OCI-LY3 (cell line): ENCODE data around the gene AHR.

Experiments used
- H2AFZ ChIP-seq: fragments of 200-600, 300-600 bp; shearing (Covaris generic); 2 replicates; pipeline ENCODE4 v1.6.0; 2014; ENCODE audit warnings: antibody characterized with exemption, low read depth, low read length
- H3K27ac ChIP-seq: fragments of 200-600, 300-600 bp; sonication (generic); 2 replicates; pipeline ENCODE4 v1.5.1; 2014; ENCODE audit warnings: mild to moderate bottlenecking, low read length, moderate library complexity, mixed read lengths
- H3K27me3 ChIP-seq: fragments of 200-600, 300-600 bp; sonication (generic); 2 replicates; pipeline ENCODE4 v1.6.1; 2014; ENCODE audit warnings: low read depth, low read length, mixed read lengths
- H3K36me3 ChIP-seq: fragments of 200-600, 300-600 bp; sonication (generic); replicated peaks from 2 replicates; pipeline ENCODE3; 2014; ENCODE audit warnings: low read depth, low read length, mixed read lengths
- H3K4me1 ChIP-seq: fragments of 300-600, 200-600 bp; sonication (generic); 2 replicates; pipeline ENCODE4 v1.6.1; 2014; ENCODE audit warnings: low read length, mixed read lengths
- H3K4me2 ChIP-seq: fragments of 200-600, 300-600 bp; sonication (generic); 2 replicates; pipeline ENCODE4 v1.6.1; 2014; ENCODE audit warnings: low read length, mixed read lengths
- H3K4me3 ChIP-seq: fragments of 300-600, 200-600 bp; sonication (generic); 2 replicates; pipeline ENCODE4 v1.5.1; 2014; ENCODE audit warnings: antibody characterized with exemption, mild to moderate bottlenecking, low read length, moderate library complexity
- H3K79me2 ChIP-seq: fragments of 300-600, 200-600 bp; shearing (Covaris generic); 2 replicates; pipeline ENCODE4 v1.6.1; 2014; ENCODE audit warnings: mild to moderate bottlenecking, low read length, mixed read lengths
- H3K9ac ChIP-seq: fragments of 300-600, 200-600 bp; shearing (Covaris generic); 2 replicates; pipeline ENCODE4 v1.6.0; 2014; ENCODE audit warnings: mild to moderate bottlenecking, low read length, moderate library complexity
- H3K9me3 ChIP-seq: fragments of 200-600, 300-600 bp; shearing (Covaris generic); 2 replicates; pipeline ENCODE4 v1.6.1; 2014; ENCODE audit warnings: low read length, mixed read lengths; ENCODE audit not compliant: insufficient read depth
- H4K20me1 ChIP-seq: fragments of 200-600, 300-600 bp; sonication (generic); 2 replicates; pipeline ENCODE4 v1.6.1; 2016; ENCODE audit warnings: low read length, mixed read lengths; ENCODE audit not compliant: insufficient read depth
- CTCF ChIP-seq: fragments of 200-600, 300-600 bp; sonication (generic); IDR thresholded peaks from 2 replicates; pipeline ENCODE4 v1.5.1; 2014; ENCODE audit warnings: antibody characterized with exemption, low read length, low read depth
- EZH2phosphoT487 ChIP-seq: fragments of 200-600 bp; shearing (Covaris generic); IDR thresholded peaks from 2 replicates; pipeline ENCODE4 v1.6.1; 2018; ENCODE audit warnings: antibody characterized with exemption, mixed run types, low read depth

The AHR gene

GRCh38 chr7:17371671-17372524 lies 73.4 kb downstream of the AHR start:
- Histone ChIP-seq H3K27ac (no peak overlapping the region), H3K4me3 (no peak overlapping the region), H3K9ac (no peak overlapping the region), H3K79me2 (no peaks in the 10 kb centered on the region), H4K20me1 (no peaks in the 10 kb centered on the region), H2AFZ (no peak overlapping the region), H3K4me2 (no peak overlapping the region), H3K9me3 (no peaks in the 10 kb centered on the region), H3K4me1 (peaks cover 18% of the 10 kb centered on the region), H3K36me3 (no peaks in the 10 kb centered on the region), H3K27me3 (no peaks in the 10 kb centered on the region)
- TF ChIP-seq EZH2phosphoT487, result no peak
- TF ChIP-seq CTCF, result no peak

GRCh38 chr7:17374157-17374556 lies 75.7 kb downstream of the AHR start:
- peaks cover 18% of the 10 kb centered on the region for H3K4me1 ChIP-seq
- no peaks in the 10 kb centered on the region for H3K36me3 ChIP-seq
- no peaks in the 10 kb centered on the region for H3K27me3 ChIP-seq
- no peaks in the 10 kb centered on the region for H3K79me2 ChIP-seq
- TF ChIP-seq CTCF, result no peak
- TF ChIP-seq EZH2phosphoT487, result no peak
- H3K9ac ChIP-seq, result no peak overlapping the region
- no peak overlapping the region for H3K4me3 ChIP-seq
- no peaks in the 10 kb centered on the region for H4K20me1 ChIP-seq
- no peaks in the 10 kb centered on the region for H3K9me3 ChIP-seq
- H3K4me2 ChIP-seq, result no peak overlapping the region
- no peak overlapping the region for H2AFZ ChIP-seq
- no peak overlapping the region for H3K27ac ChIP-seq

- Histone ChIP-seq H3K27ac (no peak overlapping the region), H3K4me1 (peaks cover 18% of the 10 kb centered on the region), H3K4me2 (no peak overlapping the region), H2AFZ (no peak overlapping the region), H3K36me3 (no peaks in the 10 kb centered on the region), H3K79me2 (no peaks in the 10 kb centered on the region), H3K4me3 (no peak overlapping the region), H4K20me1 (no peaks in the 10 kb centered on the region), H3K27me3 (no peaks in the 10 kb centered on the region), H3K9me3 (no peaks in the 10 kb centered on the region), H3K9ac (no peak overlapping the region)
- TF ChIP-seq EZH2phosphoT487 (no peak), CTCF (no peak)
These were observed 76.2 kb downstream of the AHR start for GRCh38 chr7:17374654-17375053.

- H4K20me1 ChIP-seq, result no peaks in the 10 kb centered on the region
- 0 out of 2 replicates have a peak overlapping the region, but pooled peaks have one; percentile 11 for H3K4me3 ChIP-seq
- H3K79me2 ChIP-seq, result no peaks in the 10 kb centered on the region
- H3K9me3 ChIP-seq, result no peaks in the 10 kb centered on the region
- peaks cover 20% of the 10 kb centered on the region for H3K4me1 ChIP-seq
- no peak for TF ChIP-seq CTCF
- no peak for TF ChIP-seq EZH2phosphoT487
- H3K36me3 ChIP-seq, result no peaks in the 10 kb centered on the region
- H2AFZ ChIP-seq, result 0 out of 2 replicates have a peak overlapping the region, but pooled peaks have one; percentile 46
- H3K9ac ChIP-seq, result no peak overlapping the region
- H3K4me2 ChIP-seq, result peak overlapping the region; percentile 52
- H3K27ac ChIP-seq, result no peak overlapping the region
- no peaks in the 10 kb centered on the region for H3K27me3 ChIP-seq
These were observed 78.1 kb downstream of the AHR start for GRCh38 chr7:17376595-17376994.
